D721Med (cell line): Measurements from ENCODE around the gene FARS2.

Source experiments
- DNase-seq: peaks from one replicate; pipeline ENCODE4 v3.0.0; 2011; ENCODE audit warnings: low spot score; ENCODE audit not compliant: insufficient read length
- FAIRE-seq: peaks from 2 replicates; lab custom pipeline; 2011; peaks lifted over from hg19 to GRCh38; lab: Jason Lieb, UNC
- CTCF ChIP-seq: IDR thresholded peaks from 2 replicates; pipeline ENCODE4 v1.5.1; 2012; ENCODE audit warnings: mild to moderate bottlenecking, control low read depth; ENCODE audit not compliant: insufficient read depth; ENCODE audit errors: missing control alignments

The FARS2 gene

DNA sequence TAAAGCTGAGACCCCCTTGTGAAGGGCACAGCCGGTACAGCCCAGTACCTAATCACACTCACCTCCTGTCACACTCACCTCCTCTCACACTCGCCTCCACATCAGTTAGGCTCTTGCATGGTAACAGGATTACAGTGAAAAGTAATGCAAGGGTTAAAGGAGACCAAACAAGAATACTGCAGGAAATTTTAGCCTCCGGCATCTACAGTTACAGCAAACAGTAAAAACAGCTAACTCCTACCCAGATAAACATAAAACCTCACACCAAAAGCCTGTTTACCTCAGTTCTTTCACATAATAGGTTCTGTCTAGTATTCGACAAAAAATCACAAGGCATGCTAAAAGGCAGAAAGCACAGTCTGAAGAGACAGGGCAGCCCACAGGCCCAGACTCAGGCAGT, 55.6 kb downstream of the FARS2 start:
- DNase-seq = no peak
- FAIRE-seq = no peak
- no peak for TF ChIP-seq CTCF

GRCh38 chr6:5318617-5319272, 57.4 kb downstream of the FARS2 start:
- TF ChIP-seq CTCF = no peak
- DNase-seq = no peak
- no peak for FAIRE-seq

DNA sequence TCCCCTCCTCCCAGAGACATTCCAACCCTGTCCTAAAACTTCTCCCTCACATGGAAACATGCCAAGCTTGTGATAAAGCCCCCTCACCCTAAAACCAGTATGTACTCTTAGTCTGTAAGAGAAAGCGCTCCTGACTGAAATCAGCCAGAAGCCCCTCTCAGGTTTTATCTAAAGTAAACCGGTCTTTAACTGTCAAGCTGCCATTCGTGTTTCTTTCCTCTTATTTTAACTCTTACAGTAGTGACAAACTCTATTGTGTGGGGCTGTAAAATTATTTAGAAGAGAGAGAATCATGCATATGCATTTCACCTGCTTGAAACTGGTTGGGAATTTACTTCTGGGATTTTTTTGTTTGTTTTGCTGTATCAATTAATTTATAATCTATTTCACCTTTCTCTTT, 62.7 kb downstream of the FARS2 start:
- FAIRE-seq = no peak
- DNase-seq = no peak

DNA sequence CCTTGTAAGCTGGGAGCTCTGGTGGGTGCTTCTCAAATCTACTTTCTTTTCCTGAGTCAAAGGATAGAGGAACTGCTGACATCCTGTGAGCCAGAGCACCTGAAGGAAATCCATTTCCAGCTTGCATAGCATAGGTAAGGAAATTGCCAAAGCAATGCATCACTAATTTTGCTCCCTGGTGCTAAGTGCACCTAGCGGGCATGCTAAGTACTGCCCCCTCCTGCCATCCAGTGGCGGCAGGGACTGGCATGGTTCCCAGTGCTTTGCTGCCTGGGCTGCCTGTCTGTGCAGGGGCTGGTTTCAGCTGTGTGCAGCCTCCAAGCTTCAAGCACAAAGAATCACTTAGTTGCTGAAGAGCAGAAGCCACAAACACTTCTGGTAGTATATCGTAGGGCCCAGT, 63.9 kb downstream of the FARS2 start:
- no peak for TF ChIP-seq CTCF
- FAIRE-seq = no peak
- DNase-seq = no peak

More for the DNA sequence above, 62.7 kb downstream of the FARS2 start:
- no peak for TF ChIP-seq CTCF

GRCh38 chr6:5326022-5326641, 64.8 kb downstream of the FARS2 start:
- no peak for FAIRE-seq
- TF ChIP-seq CTCF = no peak

DNA sequence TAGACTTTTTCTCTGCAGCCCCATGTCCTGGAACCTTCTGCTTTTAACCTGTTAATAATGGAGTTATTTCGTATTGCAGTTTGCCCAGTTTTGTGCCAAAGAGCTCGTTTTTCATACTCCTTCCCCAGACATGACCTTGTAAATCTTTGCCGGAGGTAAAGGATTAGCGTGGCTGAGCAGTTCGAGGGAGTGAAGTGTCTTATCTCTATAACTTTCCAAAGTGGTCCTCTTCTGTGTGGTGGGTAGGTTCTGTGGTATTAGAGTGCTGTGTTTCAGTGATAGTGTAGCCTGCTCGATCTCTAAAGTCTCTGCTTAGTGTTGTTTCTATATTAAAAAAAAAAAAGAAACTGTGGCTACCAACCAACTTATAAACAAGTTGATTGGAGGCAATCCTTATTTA, 67.5 kb downstream of the FARS2 start:
- TF ChIP-seq CTCF = no peak
- no peak for FAIRE-seq
- DNase-seq = no peak

More at GRCh38 chr6:5326022-5326641, 64.8 kb downstream of the FARS2 start:
- DNase-seq = no peak

- no peak for TF ChIP-seq CTCF
- FAIRE-seq (no peak), DNase-seq (no peak)
Observed at GRCh38 chr6:5331845-5332442, 70.6 kb downstream of the FARS2 start.
